GM23248 (cell line): ENCODE results near the gene XXYLT1. TPM values are rescaled to one million over a fixed set of nuclear protein-coding genes. Genes with fewer than 3 reads are reported as not detected.

ENCODE experiments used
- DNase-seq: peaks from one replicate; pipeline ENCODE4 v3.0.0-alpha.2; 2015
- H2AFZ ChIP-seq: fragments of 200-600 bp; sonication (generic); 2 replicates; pipeline ENCODE4 v1.6.1; 2016; ENCODE audit warnings: antibody characterized with exemption
- H3F3A ChIP-seq: fragments of 200-600 bp; sonication (generic); 2 replicates; pipeline ENCODE4 v1.6.1; 2016; ENCODE audit warnings: mild to moderate bottlenecking, antibody characterized with exemption, mixed run types; ENCODE audit not compliant: insufficient read depth
- H3K27ac ChIP-seq: fragments of 200-600 bp; sonication (generic); 2 replicates; pipeline ENCODE4 v1.5.1; 2016; ENCODE audit warnings: mild to moderate bottlenecking
- H3K27me3 ChIP-seq: fragments of 200-600 bp; sonication (generic); replicated peaks from 2 replicates; pipeline ENCODE4 v1.6.1; 2016; ENCODE audit warnings: mild to moderate bottlenecking; ENCODE audit not compliant: insufficient read depth
- H3K36me3 ChIP-seq: fragments of 200-600 bp; sonication (generic); 2 replicates; pipeline ENCODE4 v1.6.1; 2016; ENCODE audit warnings: low read depth, mild to moderate bottlenecking
- H3K4me1 ChIP-seq: fragments of 200-600 bp; sonication (generic); 2 replicates; pipeline ENCODE4 v1.6.1; 2016; ENCODE audit warnings: mild to moderate bottlenecking; ENCODE audit not compliant: insufficient read depth
- H3K4me2 ChIP-seq: fragments of 200-600 bp; sonication (generic); one replicate; pipeline ENCODE4 v1.6.1; 2016; ENCODE audit warnings: mild to moderate bottlenecking; ENCODE audit not compliant: unreplicated experiment
- H3K4me3 ChIP-seq: fragments of 200-600 bp; sonication (generic); 2 replicates; pipeline ENCODE4 v1.5.1; 2016; ENCODE audit warnings: mild to moderate bottlenecking
- H3K79me2 ChIP-seq: fragments of 200-600 bp; sonication (generic); 2 replicates; pipeline ENCODE4 v1.6.1; 2016; ENCODE audit warnings: mild to moderate bottlenecking; ENCODE audit not compliant: insufficient read depth
- H3K9ac ChIP-seq: fragments of 200-600 bp; sonication (generic); 2 replicates; pipeline ENCODE4 v1.6.1; 2016; ENCODE audit warnings: mild to moderate bottlenecking
- H3K9me2 ChIP-seq: fragments of 200-600 bp; sonication (generic); 2 replicates; pipeline ENCODE4 v1.6.1; 2016; ENCODE audit warnings: mixed run types, mild to moderate bottlenecking, moderate library complexity; ENCODE audit not compliant: insufficient read depth
- H3K9me3 ChIP-seq: fragments of 200-600 bp; sonication (generic); one replicate; pipeline ENCODE4 v1.6.1; 2017; ENCODE audit warnings: low read depth
- H4K20me1 ChIP-seq: fragments of 200-600 bp; sonication (generic); 2 replicates; pipeline ENCODE4 v1.6.0; 2016; ENCODE audit not compliant: insufficient read depth
- EZH2 ChIP-seq: fragments of 200-600 bp; sonication (generic); IDR thresholded peaks from 2 replicates; pipeline ENCODE4 v1.6.1; 2018; ENCODE audit warnings: antibody characterized with exemption, mild to moderate bottlenecking; ENCODE audit not compliant: insufficient read depth, poor library complexity, severe bottlenecking
- EZH2phosphoT487 ChIP-seq: fragments of 200-600 bp; sonication (generic); IDR thresholded peaks from 2 replicates; pipeline ENCODE4 v1.6.1; 2018; ENCODE audit warnings: antibody characterized with exemption, moderate library complexity, mild to moderate bottlenecking, low read depth; ENCODE audit not compliant: insufficient read depth
- WGBS, 2 experiments: methylation state at CpG; one replicate each; pipeline ENCODE4 v1.1.6; 2015 to 2017; ENCODE audit warnings: low lambda C conversion rate in 2 of 2, low coverage in 1 of 2; ENCODE audit errors: missing lambda C conversion rate in 2 of 2; 5-methylcytosine and 5-hydroxymethylcytosine counted together
- in situ Hi-C: fragments of 300-500 bp; cut with MboI; formaldehyde crosslinking; loops from 2 replicates; pipeline ENCODE4 v1.15.0; 2020
- polyA plus RNA-seq: library from polyadenylated mRNA; unstranded; fragments of >200 nt; fragmentation: Nextera tagmentation; extraction: Ambion mirVana; gene quantifications from 2 replicates; pipeline ENCODE4 v1.2.1, GENCODE V29; 2016
- total RNA-seq: library from RNA; depleted of rRNA; stranded (reverse); fragments of >200 nt; shearing (Covaris generic); gene quantifications from 2 replicates; pipeline ENCODE4 v1.2.3, GENCODE V29; 2014

XXYLT1 gene
- total and polyA plus RNA-seq, 2 experiments from 2014 or later, result 22.8 to 44.7 TPM

DNA sequence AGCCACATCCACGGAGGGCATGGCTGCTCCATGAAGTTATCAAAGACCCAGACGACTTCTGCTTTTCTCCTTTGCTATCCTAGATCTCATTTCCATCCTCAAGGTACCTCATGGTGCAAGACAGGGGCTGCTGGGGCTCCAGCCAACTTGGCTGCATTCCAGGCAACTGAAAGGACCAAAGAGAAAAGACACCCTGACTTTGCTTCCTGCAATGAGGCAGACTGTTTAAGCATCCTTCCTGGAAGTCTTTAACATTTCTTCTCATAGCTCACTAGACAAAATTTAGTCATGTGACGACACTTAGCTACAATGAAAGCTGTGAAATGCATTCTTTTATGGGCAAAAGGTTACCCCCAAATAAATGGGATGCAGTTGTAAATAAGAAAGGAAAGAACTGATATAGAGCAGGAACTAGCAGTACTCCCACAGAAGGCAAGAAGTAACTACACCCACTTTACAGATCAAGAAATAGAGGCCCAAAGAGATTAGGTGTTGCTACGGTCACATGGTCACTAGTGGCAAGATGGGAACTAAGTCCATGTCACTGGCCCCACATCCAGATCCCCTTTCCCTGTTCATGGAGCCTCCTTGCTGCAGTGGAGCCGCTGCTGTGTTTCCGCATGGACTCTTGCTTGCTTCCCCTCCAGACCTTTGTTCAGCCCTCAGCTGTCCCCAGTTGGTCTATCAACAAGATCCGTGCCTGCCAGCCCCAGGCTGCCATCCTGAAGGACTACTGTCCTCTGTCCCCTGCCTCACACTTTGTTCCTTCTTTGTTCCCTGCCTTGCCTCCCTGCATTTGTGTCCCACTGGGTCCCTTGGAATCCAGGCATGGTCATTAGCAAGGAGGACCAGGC lies 107.0 kb downstream of the XXYLT1 start:
- Histone ChIP-seq H3K9ac (no peak overlapping the region), H4K20me1 (no peaks in the 10 kb centered on the region)

GRCh38 chr3:195162816-195163215 lies 108.1 kb downstream of the XXYLT1 start:
- H3K4me3 ChIP-seq, result no peak overlapping the region
- no peaks in the 10 kb centered on the region for H3K27me3 ChIP-seq
- no peaks in the 10 kb centered on the region for H4K20me1 ChIP-seq
- H3K4me1 ChIP-seq, result peaks cover 16% of the 10 kb centered on the region
- 0 out of 2 replicates have a peak, but pooled peaks cover 7% of the 10 kb centered on the region for H3K79me2 ChIP-seq
- H3K9me3 ChIP-seq, result no peaks in the 10 kb centered on the region
- no peak overlapping the region for H3K27ac ChIP-seq
- 89 to 91% methylated on average over 5 of the region's 5 CpGs for WGBS, 2 experiments
- no peak for DNase-seq
- H3K36me3 ChIP-seq, result no peaks in the 10 kb centered on the region
- TF ChIP-seq EZH2 (no peak), EZH2phosphoT487 (no peak)
- no peak overlapping the region for H2AFZ ChIP-seq
- H3K4me2 ChIP-seq, result no peak overlapping the region
- H3F3A ChIP-seq, result peaks cover 17% of the 10 kb centered on the region
- no peak overlapping the region for H3K9ac ChIP-seq
- no peaks in the 10 kb centered on the region for H3K9me2 ChIP-seq
- in situ Hi-C loops, result no loop called here

More for the DNA sequence above, 107.0 kb downstream of the XXYLT1 start:
- peaks cover 16% of the 10 kb centered on the region for H3K4me1 ChIP-seq
- H3K79me2 ChIP-seq, result 0 out of 2 replicates have a peak, but pooled peaks cover 4% of the 10 kb centered on the region
- H3K36me3 ChIP-seq, result no peaks in the 10 kb centered on the region
- DNase-seq, result no peak
- H3K27ac ChIP-seq, result no peak overlapping the region
- H3K9me2 ChIP-seq, result no peaks in the 10 kb centered on the region
- TF ChIP-seq EZH2 (no peak), EZH2phosphoT487 (no peak)
- no peaks in the 10 kb centered on the region for H3K9me3 ChIP-seq
- no peak overlapping the region for H3K4me2 ChIP-seq
- in situ Hi-C loops, result no loop called here
- H2AFZ ChIP-seq, result no peak overlapping the region
- H3F3A ChIP-seq, result peaks cover 13% of the 10 kb centered on the region
- H3K4me3 ChIP-seq, result no peak overlapping the region
- no peaks in the 10 kb centered on the region for H3K27me3 ChIP-seq
- 91% methylated on average over 7 of the region's 7 CpGs for WGBS, 2 experiments

GRCh38 chr3:195162033-195162669 lies 108.8 kb downstream of the XXYLT1 start:
- Histone ChIP-seq H3K27me3 (no peaks in the 10 kb centered on the region), H3K9me2 (no peaks in the 10 kb centered on the region), H3K36me3 (no peaks in the 10 kb centered on the region), H3K79me2 (0 out of 2 replicates have a peak, but pooled peaks cover 7% of the 10 kb centered on the region), H3F3A (peaks cover 17% of the 10 kb centered on the region), H3K9ac (no peak overlapping the region), H3K4me3 (no peak overlapping the region), H2AFZ (no peak overlapping the region), H3K4me2 (no peak overlapping the region), H3K9me3 (no peaks in the 10 kb centered on the region), H3K27ac (no peak overlapping the region), H3K4me1 (peaks cover 16% of the 10 kb centered on the region), H4K20me1 (no peaks in the 10 kb centered on the region)
- in situ Hi-C loops, result no loop called here
- TF ChIP-seq EZH2phosphoT487 (no peak), EZH2 (no peak)
- WGBS, 2 experiments, result 90 to 91% methylated on average over 15 of the region's 15 CpGs
- no peak for DNase-seq

DNA sequence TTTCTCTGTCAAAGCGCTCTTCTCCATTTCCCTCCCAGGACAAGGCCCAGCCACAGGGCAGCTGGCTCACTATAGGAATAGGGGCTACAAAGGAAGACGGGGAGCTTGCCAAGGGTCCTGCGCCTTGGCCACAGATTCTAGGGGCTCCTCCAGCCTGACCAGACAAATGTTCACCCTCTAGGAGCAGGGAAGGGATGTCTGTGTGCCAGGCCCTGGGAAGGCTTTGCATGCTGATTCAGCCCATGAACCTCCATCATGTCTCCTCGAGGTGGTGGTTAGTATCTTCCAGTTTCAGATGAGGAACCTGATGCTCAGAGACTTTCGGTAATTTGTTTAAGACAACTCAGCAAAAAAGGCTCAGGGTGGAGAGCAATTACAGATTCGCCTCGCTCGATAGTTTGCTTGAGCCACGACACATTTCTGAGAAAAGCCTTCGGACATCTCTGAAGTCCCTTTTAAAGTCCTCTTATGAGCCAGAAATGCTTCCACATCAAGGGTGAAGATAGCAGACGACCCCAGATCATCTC lies 110.0 kb downstream of the XXYLT1 start:
- H3K27ac ChIP-seq, result no peak overlapping the region
- in situ Hi-C loops, result no loop called here
- 97 to 98% methylated on average over 11 of the region's 11 CpGs for WGBS, 2 experiments
- no peak overlapping the region for H3K4me3 ChIP-seq
- H2AFZ ChIP-seq, result no peak overlapping the region; the same call in 1 of the 2 replicates
- no peaks in the 10 kb centered on the region for H3K9me3 ChIP-seq
- H3K4me2 ChIP-seq, result no peak overlapping the region
- no peaks in the 10 kb centered on the region for H3K36me3 ChIP-seq
- H3K4me1 ChIP-seq, result peaks cover 16% of the 10 kb centered on the region
- H3K79me2 ChIP-seq, result 0 out of 2 replicates have a peak, but pooled peaks cover 7% of the 10 kb centered on the region
- no peaks in the 10 kb centered on the region for H3K9me2 ChIP-seq
- H3K27me3 ChIP-seq, result no peaks in the 10 kb centered on the region
- DNase-seq, result no peak
- TF ChIP-seq EZH2phosphoT487, result no peak
- TF ChIP-seq EZH2, result no peak
- no peaks in the 10 kb centered on the region for H4K20me1 ChIP-seq
- H3K9ac ChIP-seq, result no peak overlapping the region; the same call in 1 of the 2 replicates
- peaks cover 17% of the 10 kb centered on the region for H3F3A ChIP-seq
